SK-N-SH treated with all-trans-retinoic acid at 6 μM for 48 hours (cell line): ENCODE measurements around the gene KMT2B.

ENCODE experiments used
- ATAC-seq: fragments of 200-7000 bp; cut with Tn5 transposase; 3 replicates; pipeline ENCODE4 v1.9.1; 2020; ENCODE audit warnings: mild to moderate bottlenecking, moderate library complexity
- ARNTL ChIP-seq: fragments of 450-650 bp; formaldehyde crosslinking; IDR thresholded peaks from 2 replicates; pipeline ENCODE4 v1.5.0; 2020; ENCODE audit warnings: low read depth, mild to moderate bottlenecking, moderate library complexity, borderline replicate concordance
- ESRRG ChIP-seq: fragments of 250-450 bp; sonication (Bioruptor Pico); IDR thresholded peaks from 2 replicates; pipeline ENCODE4 v1.6.1; 2021; ENCODE audit warnings: mild to moderate bottlenecking
- GLIS3 ChIP-seq: fragments of 250-450 bp; sonication (Bioruptor Pico); IDR thresholded peaks from 2 replicates; pipeline ENCODE4 v1.5.0; 2020; ENCODE audit warnings: mild to moderate bottlenecking, moderate library complexity
- ISL1 ChIP-seq: fragments of 250-450 bp; sonication (Bioruptor Pico); IDR thresholded peaks from 2 replicates; pipeline ENCODE4 v2.1.2; 2022; ENCODE audit warnings: mild to moderate bottlenecking, moderate library complexity
- PPARA ChIP-seq: fragments of 250-450 bp; sonication (Bioruptor Pico); IDR thresholded peaks from 2 replicates; pipeline ENCODE4 v1.5.0; 2020; ENCODE audit warnings: mild to moderate bottlenecking, borderline replicate concordance
- RARB ChIP-seq: fragments of 250-450 bp; sonication (Bioruptor Pico); IDR thresholded peaks from 2 replicates; pipeline ENCODE4 v1.8.0; 2021; ENCODE audit warnings: mild to moderate bottlenecking, moderate library complexity
- SNAI2 ChIP-seq: fragments of 250-450 bp; sonication (Bioruptor Pico); IDR thresholded peaks from 2 replicates; pipeline ENCODE4 v1.5.0; 2020; ENCODE audit warnings: mild to moderate bottlenecking, moderate library complexity
- TCF4 ChIP-seq: fragments of 250-450 bp; sonication (Bioruptor Pico); IDR thresholded peaks from 2 replicates; pipeline ENCODE4 v1.8.0; 2021; ENCODE audit warnings: mild to moderate bottlenecking, moderate library complexity, borderline replicate concordance
- TOX ChIP-seq: fragments of 250-450 bp; sonication (Bioruptor Pico); IDR thresholded peaks from 2 replicates; pipeline ENCODE4 v1.8.0; 2021; ENCODE audit warnings: mild to moderate bottlenecking, moderate library complexity, borderline replicate concordance
- ZC3H10 ChIP-seq: fragments of 250-450 bp; sonication (Bioruptor Pico); IDR thresholded peaks from 2 replicates; pipeline ENCODE4 v1.5.1; 2021; ENCODE audit warnings: mild to moderate bottlenecking, moderate library complexity
- ZFP3 ChIP-seq: fragments of 250-450 bp; sonication (Bioruptor Pico); IDR thresholded peaks from 2 replicates; pipeline ENCODE4 v1.5.0; 2020; ENCODE audit warnings: mild to moderate bottlenecking, moderate library complexity
- ZFP30 ChIP-seq: fragments of 450-650 bp; formaldehyde crosslinking; IDR thresholded peaks from 2 replicates; pipeline ENCODE4 v1.5.0; 2022; ENCODE audit warnings: mild to moderate bottlenecking, moderate library complexity
- ZNF565 ChIP-seq: fragments of 450-650 bp; formaldehyde crosslinking; conservative IDR thresholded peaks from 2 replicates; pipeline ENCODE4 v1.5.0; 2020; ENCODE audit warnings: low read depth, mild to moderate bottlenecking, moderate library complexity
- ZNF70 ChIP-seq: fragments of 450-650 bp; formaldehyde crosslinking; IDR thresholded peaks from 2 replicates; pipeline ENCODE4 v1.5.0; 2020; ENCODE audit warnings: mild to moderate bottlenecking, moderate library complexity
- ZNF8 ChIP-seq: fragments of 450-650 bp; formaldehyde crosslinking; IDR thresholded peaks from 2 replicates; pipeline ENCODE4 v1.5.0; 2020; ENCODE audit warnings: mild to moderate bottlenecking, moderate library complexity
- TF ChIP-seq, protein P1 (sequence below): fragments of 250-450 bp; sonication (Bioruptor Pico); IDR thresholded peaks from 2 replicates; pipeline ENCODE4 v1.8.0; 2020; ENCODE audit warnings: mild to moderate bottlenecking, moderate library complexity, borderline replicate concordance
- TF ChIP-seq, protein P2 (sequence below): fragments of 250-450 bp; sonication (Bioruptor Pico); IDR thresholded peaks from 2 replicates; pipeline ENCODE4 v1.8.0; 2021; ENCODE audit warnings: low read depth, mild to moderate bottlenecking, moderate library complexity, borderline replicate concordance
- TF ChIP-seq, protein P3 (sequence below): fragments of 250-450 bp; sonication (Bioruptor Pico); IDR thresholded peaks from 2 replicates; pipeline ENCODE4 v1.5.1; 2021; ENCODE audit warnings: mild to moderate bottlenecking, moderate library complexity
- TF ChIP-seq, protein P4 (sequence below): fragments of 250-450 bp; sonication (Bioruptor Pico); IDR thresholded peaks from 2 replicates; pipeline ENCODE4 v1.5.0; 2020; ENCODE audit warnings: mild to moderate bottlenecking, moderate library complexity

KMT2B gene

DNA sequence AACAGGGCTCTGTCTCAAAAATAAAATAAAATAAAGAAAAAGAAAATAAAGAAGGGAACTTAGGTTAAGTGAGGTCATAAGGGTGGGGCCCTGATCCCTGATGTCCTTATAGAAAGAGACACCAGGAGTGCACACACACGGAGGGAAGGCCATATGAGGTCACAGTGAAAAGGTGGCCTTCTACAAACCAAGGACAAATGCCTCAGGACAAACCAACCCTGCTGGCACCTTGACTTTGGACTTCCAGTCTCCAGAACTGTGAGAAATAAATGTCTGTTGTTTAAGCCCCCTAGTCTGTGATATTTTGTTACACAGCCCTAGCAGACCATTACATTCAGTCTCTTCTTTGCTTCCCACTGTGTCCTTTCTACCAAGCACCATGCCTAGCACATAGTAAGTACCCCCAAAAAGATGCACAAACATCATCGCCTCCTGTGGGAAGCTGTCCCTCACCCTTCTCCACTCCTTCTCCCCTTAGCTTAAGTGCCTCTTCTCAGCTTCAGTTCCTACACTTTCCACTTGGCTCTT, 21.8 kb upstream of the KMT2B start:
- TF ChIP-seq SNAI2 (no peak), PPARA (CRISPR knock-in tag) (no peak)
- TF ChIP-seq, all 23 proteins: peak for 0
- ATAC-seq, result no peak

DNA sequence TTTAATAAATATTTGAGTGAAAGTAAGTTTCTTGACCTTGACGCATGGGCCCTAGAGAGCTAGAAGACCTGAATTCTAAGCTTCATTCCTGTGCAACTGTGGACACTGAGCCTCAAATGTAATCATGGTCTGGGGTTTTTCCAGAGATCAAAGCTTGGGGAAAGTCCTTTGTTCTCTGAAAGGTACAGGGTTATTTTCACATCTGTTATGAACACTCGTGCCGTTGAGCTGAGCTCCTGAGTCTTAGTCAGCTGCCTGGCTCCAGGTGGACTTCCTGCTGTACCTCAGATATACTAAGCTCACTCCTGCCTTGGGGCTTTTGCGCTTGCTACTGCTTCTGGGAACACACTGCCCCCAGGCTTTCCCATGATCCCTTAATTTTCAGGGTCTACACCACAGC, 21.0 kb upstream of the KMT2B start:
- no peak for TF ChIP-seq GLIS3
- no peak for TF ChIP-seq ARNTL
- TF ChIP-seq RARB, result no peak
- TF ChIP-seq TOX (CRISPR knock-in tag), result no peak
- TF ChIP-seq ISL1 (CRISPR knock-in tag), result no peak
- TF ChIP-seq ESRRG, result no peak
- no peak for TF ChIP-seq ZNF565 (CRISPR knock-in tag)
- TF ChIP-seq, protein P1, sequence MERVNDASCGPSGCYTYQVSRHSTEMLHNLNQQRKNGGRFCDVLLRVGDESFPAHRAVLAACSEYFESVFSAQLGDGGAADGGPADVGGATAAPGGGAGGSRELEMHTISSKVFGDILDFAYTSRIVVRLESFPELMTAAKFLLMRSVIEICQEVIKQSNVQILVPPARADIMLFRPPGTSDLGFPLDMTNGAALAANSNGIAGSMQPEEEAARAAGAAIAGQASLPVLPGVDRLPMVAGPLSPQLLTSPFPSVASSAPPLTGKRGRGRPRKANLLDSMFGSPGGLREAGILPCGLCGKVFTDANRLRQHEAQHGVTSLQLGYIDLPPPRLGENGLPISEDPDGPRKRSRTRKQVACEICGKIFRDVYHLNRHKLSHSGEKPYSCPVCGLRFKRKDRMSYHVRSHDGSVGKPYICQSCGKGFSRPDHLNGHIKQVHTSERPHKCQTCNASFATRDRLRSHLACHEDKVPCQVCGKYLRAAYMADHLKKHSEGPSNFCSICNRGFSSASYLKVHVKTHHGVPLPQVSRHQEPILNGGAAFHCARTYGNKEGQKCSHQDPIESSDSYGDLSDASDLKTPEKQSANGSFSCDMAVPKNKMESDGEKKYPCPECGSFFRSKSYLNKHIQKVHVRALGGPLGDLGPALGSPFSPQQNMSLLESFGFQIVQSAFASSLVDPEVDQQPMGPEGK, result no peak
- no peak for TF ChIP-seq ZNF70 (CRISPR knock-in tag)
- TF ChIP-seq ZC3H10 (CRISPR knock-in tag), result no peak
- TF ChIP-seq, protein P2, sequence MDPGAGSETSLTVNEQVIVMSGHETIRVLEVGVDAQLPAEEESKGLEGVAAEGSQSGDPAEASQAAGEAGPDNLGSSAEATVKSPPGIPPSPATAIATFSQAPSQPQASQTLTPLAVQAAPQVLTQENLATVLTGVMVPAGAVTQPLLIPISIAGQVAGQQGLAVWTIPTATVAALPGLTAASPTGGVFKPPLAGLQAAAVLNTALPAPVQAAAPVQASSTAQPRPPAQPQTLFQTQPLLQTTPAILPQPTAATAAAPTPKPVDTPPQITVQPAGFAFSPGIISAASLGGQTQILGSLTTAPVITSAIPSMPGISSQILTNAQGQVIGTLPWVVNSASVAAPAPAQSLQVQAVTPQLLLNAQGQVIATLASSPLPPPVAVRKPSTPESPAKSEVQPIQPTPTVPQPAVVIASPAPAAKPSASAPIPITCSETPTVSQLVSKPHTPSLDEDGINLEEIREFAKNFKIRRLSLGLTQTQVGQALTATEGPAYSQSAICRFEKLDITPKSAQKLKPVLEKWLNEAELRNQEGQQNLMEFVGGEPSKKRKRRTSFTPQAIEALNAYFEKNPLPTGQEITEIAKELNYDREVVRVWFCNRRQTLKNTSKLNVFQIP, result no peak
- no peak for TF ChIP-seq ZNF8 (CRISPR knock-in tag)
- TF ChIP-seq ZFP3 (CRISPR knock-in tag), result no peak
- TF ChIP-seq, protein P3, sequence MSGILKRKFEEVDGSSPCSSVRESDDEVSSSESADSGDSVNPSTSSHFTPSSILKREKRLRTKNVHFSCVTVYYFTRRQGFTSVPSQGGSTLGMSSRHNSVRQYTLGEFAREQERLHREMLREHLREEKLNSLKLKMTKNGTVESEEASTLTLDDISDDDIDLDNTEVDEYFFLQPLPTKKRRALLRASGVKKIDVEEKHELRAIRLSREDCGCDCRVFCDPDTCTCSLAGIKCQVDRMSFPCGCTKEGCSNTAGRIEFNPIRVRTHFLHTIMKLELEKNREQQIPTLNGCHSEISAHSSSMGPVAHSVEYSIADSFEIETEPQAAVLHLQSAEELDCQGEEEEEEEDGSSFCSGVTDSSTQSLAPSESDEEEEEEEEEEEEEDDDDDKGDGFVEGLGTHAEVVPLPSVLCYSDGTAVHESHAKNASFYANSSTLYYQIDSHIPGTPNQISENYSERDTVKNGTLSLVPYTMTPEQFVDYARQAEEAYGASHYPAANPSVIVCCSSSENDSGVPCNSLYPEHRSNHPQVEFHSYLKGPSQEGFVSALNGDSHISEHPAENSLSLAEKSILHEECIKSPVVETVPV, result no peak
- TF ChIP-seq ZFP30 (CRISPR knock-in tag), result no peak
- TF ChIP-seq, protein P4, sequence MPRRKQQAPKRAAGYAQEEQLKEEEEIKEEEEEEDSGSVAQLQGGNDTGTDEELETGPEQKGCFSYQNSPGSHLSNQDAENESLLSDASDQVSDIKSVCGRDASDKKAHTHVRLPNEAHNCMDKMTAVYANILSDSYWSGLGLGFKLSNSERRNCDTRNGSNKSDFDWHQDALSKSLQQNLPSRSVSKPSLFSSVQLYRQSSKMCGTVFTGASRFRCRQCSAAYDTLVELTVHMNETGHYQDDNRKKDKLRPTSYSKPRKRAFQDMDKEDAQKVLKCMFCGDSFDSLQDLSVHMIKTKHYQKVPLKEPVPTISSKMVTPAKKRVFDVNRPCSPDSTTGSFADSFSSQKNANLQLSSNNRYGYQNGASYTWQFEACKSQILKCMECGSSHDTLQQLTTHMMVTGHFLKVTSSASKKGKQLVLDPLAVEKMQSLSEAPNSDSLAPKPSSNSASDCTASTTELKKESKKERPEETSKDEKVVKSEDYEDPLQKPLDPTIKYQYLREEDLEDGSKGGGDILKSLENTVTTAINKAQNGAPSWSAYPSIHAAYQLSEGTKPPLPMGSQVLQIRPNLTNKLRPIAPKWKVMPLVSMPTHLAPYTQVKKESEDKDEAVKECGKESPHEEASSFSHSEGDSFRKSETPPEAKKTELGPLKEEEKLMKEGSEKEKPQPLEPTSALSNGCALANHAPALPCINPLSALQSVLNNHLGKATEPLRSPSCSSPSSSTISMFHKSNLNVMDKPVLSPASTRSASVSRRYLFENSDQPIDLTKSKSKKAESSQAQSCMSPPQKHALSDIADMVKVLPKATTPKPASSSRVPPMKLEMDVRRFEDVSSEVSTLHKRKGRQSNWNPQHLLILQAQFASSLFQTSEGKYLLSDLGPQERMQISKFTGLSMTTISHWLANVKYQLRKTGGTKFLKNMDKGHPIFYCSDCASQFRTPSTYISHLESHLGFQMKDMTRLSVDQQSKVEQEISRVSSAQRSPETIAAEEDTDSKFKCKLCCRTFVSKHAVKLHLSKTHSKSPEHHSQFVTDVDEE (CRISPR knock-in tag), result no peak
- TF ChIP-seq, all 23 proteins: peak for 0
- no peak for ATAC-seq

DNA sequence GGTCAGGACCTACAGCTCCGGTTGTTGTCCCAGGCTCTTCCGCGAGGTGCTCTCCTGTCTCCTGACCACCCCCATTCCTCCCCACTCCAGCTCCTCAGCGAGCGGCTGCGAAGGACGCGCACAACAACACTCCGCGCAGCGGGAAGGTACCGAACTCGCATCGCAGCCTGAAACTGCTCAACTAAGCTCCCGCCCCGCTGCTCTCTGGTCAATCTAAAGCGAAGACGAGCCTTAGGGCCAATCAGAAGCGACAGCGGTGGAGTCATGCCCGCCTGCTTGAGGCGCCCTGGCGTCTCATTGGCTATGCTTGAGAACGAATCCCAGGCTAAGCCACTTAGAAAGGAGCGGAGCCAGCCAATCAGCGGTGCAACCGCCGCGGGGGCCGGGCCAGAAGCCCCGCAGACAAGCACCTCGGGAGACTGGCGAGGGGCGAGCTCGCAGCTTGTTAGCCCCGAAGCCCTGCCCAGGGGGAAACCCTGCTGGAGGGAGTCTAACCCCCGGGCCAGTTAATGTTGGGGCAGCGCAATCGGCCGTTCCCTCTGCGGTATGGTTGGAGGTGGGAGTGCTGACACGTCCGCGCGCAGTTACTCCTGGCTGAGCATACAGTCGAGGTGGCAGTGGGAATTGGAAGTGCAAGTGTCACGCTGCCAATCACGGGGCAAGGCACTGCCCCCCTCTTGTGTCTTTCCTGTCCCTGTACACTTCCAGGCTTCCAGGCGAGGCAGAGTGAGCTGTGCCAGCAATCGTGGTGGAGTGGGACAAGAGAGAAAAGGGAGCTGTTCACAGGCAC, 15.4 kb upstream of the KMT2B start:
- peak; percentile 100 for ATAC-seq
- TF ChIP-seq SNAI2, result no peak
- TF ChIP-seq, protein P1, result no peak
- 0 out of 2 replicates have a peak, but pooled peaks have one; percentile 11 for TF ChIP-seq TCF4
- no peak for TF ChIP-seq ISL1 (CRISPR knock-in tag)

DNA sequence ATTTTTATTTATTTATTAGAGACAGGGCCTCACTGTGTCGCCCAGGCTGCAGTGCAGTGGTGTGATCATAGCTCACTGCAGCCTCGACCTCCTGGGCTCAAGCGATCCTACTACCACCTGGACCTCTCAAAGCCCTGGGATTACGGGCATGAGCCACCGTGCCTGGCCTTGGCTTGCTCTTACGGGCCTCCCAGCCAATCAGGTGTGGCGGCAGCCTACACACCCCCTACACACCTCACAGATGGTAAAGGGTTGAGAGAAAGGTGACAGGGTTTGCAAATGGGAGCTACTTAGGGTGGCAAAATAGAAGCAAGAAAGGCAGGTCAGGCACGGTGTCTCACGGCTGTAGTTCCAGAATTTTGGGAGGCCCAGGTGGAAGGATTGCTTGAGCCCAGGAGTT, 14.5 kb upstream of the KMT2B start:
- ATAC-seq, result no peak
- no peak for TF ChIP-seq ZFP30 (CRISPR knock-in tag)
- TF ChIP-seq, protein P4 (CRISPR knock-in tag), result no peak
- TF ChIP-seq, protein P1, result no peak
- no peak for TF ChIP-seq ZNF70 (CRISPR knock-in tag)
- TF ChIP-seq TOX (CRISPR knock-in tag), result no peak
- TF ChIP-seq ARNTL, result no peak
